HK-2 (cell line): ENCODE measurements around the gene CNIH3.

Experiments
- DNase-seq: peaks from one replicate; pipeline ENCODE4 v3.0.0-alpha.2; 2018; ENCODE audit not compliant: unreplicated experiment

The CNIH3 gene

GRCh38 chr1:224744521-224744920 is 128.4 kb downstream of the CNIH3 start:
- no peak for DNase-seq

DNA sequence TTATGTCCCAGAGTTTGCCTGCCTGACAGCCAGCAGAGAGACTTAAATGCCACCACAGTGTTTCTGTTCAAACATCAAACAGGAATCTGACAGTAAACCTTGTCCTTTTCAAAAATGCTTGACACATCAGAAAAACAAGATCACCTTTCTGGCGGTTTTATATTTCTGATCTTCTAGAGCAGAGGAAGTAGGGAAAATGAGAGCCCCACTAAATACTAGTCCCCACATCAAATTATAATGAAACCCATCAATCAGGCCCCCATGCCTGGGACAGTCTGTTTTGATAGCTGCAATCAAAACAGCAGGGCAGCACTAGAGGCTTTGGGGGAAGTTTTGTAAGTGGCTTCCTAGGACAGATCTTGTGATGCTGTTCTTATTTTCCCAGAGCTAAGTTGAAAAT is 129.3 kb downstream of the CNIH3 start:
- no peak for DNase-seq

GRCh38 chr1:224745924-224746323 is 129.8 kb downstream of the CNIH3 start:
- no peak for DNase-seq

GRCh38 chr1:224747578-224747977 is 131.5 kb downstream of the CNIH3 start:
- peak; percentile 39 for DNase-seq

DNA sequence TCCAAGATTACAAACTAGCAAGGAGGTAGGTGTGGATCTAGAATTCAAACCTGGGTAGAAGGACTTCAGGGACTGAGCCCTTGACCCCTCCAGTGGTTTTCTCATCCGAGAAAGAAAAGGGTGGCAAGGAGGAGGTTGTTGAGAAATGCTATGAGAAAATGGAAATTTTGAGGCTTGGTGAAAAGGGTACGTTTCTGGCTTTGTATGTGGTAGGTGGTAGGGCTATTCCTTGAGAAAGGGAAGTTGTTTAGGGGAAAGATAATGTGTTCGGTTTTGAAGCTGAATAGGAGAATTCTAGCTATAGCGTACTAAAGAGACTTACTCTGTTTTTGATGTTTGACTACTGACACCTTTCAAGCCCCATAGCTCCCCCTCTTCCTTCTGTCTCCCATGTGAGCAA is 133.8 kb downstream of the CNIH3 start:
- DNase-seq, result no peak

- DNase-seq, result no peak
Measured at GRCh38 chr1:224751624-224752311, 135.7 kb downstream of the CNIH3 start.

DNA sequence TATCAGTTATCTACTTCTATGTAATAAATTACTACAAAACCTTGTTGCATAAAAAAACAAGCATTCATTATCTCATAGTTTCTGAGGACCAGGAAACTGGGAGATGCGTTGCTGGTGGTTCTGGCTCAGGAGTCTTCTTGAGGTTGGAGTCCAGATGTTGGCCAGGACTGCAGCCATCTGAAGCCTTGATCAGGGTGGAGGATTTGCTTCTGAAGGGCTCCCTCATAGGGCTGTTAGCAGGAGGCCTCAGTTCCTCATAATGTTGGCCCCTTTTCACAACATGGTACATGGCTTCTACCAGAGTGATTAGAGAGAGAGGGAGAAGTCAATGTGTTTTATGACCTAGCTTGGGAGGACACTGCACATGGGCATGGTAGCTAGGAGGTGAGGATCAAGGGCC is 137.4 kb downstream of the CNIH3 start:
- DNase-seq, result no peak

- no peak for DNase-seq
Measured at GRCh38 chr1:224755586-224755985, 139.5 kb downstream of the CNIH3 start.

DNA sequence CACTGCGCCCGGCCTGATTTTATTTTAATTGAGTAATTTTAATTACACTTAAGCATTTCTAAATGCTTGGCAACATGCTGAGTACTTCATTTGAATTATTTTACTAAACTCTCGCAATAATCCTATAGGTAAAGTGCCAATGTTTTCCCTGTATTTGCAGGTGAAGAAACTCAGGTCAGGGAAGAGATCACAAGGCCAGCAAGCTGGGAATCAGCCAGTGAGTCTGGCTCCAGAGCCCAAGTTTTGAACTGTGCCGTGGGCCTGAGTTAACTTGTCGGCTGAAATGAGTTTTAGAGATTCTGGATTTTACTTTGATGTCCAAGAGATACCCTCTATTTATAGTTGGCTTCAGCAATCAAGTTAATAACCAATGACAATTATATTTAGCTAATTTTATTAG is 141.4 kb downstream of the CNIH3 start:
- no peak for DNase-seq

GRCh38 chr1:224759135-224759534 is 143.0 kb downstream of the CNIH3 start:
- no peak for DNase-seq

DNA sequence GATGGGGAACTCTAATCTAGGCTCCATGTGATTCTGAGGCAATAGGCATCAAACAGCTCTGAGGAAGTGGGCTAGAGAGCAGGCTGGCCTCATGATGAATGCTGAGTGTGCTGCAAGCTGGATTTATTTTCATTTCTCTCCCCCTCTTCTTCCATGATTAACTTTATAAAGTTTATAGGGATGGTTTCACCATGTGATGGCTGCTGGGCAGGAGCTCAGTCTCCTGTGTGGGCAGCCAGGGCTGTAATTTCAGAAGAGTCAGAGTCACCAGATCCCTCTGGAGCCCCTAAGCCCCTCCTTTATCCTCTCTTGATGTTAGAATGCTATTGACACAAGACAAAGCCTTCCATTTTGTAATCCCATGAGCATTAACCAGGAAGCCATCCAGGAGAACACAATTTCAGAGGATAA is 143.6 kb downstream of the CNIH3 start:
- DNase-seq, result no peak

DNA sequence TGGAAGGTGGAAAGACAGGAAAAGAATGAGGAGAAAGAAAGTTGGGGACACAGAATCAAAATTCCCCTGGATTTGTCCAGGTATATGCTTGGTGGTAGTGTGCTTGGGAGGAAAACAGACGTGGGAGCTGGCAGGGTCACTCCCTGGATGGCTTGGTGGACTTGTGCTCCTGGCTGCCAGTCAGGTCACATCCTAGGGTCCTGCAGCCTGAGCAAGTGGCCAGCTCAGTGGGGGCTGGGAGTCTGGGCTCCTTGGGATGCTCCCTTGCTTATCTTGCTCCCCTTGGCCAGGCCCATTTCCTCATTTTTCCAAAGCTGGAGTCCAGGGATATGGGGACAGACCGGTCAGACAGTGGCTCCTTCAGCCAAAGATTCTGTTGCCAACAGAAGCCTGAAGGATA is 144.0 kb downstream of the CNIH3 start:
- DNase-seq, result no peak

- DNase-seq, result no peak
Measured at GRCh38 chr1:224761245-224761644, 145.1 kb downstream of the CNIH3 start.

DNA sequence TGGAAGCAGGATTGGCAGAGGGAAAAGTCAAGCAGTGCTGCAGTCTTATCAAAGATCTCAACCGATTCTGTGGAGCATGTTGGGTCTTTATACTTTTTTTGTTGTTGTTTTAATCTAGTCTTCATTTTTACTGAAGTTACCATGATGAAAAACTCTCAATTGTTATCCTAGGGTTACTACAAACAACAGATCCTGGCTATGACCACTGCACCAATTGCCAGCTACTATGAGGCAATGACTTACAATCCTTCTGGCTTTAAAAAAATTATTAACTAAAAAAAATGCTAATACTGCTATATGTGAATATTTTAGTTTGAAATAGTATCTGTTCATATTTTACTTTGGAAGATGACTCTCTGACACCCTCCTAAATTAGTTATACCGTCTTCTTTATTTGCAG is 145.9 kb downstream of the CNIH3 start:
- no peak for DNase-seq

- DNase-seq, result no peak
Measured at GRCh38 chr1:224762701-224763100, 146.6 kb downstream of the CNIH3 start.

GRCh38 chr1:224763126-224763775 is 147.1 kb downstream of the CNIH3 start:
- no peak for DNase-seq

DNA sequence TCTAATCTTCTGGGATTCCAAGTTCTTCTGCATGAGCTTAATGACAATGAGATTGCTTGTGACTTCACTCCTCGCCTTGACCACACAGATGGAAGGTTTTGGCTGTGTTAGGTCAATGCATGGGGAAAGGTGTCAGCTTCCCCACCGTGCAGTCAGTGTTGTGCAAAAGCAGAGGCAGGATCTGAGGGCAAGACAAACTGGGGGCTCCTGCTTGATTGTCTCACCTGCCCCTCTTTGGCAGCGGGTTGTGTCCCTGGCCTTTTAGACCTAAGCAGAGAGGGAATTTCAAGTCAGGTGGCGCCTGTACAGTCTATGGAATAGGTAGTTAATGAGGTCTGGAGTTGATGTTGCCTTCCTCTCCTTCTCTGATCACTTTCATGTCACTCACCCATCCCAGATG is 150.1 kb downstream of the CNIH3 start:
- no peak for DNase-seq

- no peak for DNase-seq
Measured at GRCh38 chr1:224767031-224767430, 150.9 kb downstream of the CNIH3 start.

GRCh38 chr1:224767676-224768075 is 151.6 kb downstream of the CNIH3 start:
- DNase-seq, result no peak

DNA sequence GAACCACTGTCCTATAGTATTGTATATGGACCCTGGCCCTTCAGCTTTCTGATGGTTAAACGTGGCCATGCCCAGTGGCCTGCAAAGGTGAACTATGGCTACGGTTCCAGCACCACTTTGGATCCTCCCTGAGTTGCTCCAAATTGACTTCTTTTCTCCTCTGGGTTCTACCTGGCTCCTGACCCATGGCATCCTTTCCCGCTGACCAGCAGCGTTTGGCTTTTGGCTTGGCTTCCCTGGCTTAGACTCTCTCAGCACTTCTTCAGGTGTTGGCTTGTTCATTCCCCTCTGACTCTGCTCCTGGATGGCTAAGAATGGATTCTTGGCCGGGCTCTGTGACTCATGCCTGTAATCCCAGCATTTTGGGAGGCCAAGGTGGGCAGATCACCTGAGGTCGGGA is 152.9 kb downstream of the CNIH3 start:
- DNase-seq, result no peak

GRCh38 chr1:224769452-224770335 is 153.6 kb downstream of the CNIH3 start:
- no peak for DNase-seq

DNA sequence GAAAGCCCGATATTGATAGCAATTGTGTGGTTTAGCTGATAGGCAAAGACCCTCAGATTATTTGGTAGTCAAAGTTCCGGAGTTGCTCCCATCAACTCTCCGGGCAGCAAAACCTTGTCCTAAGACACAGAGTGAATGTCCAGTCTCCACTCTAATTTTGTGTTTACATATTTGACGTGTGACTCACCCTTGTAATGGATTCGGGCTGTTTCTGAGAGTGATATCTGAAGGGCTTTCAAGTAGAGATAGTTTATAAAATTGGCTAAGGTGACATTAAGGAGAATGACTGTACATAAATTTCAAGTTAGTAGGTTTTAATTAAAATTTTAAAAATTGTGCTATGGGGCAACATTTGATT is 154.2 kb downstream of the CNIH3 start:
- DNase-seq, result no peak

- no peak for DNase-seq
Measured at GRCh38 chr1:224773646-224774045, 157.5 kb downstream of the CNIH3 start.
